H1 (cell line): ENCODE measurements around the gene GBA2. TPM values are rescaled to one million over a fixed set of nuclear protein-coding genes. Genes with fewer than 3 reads are reported as not detected.

Source experiments
- FOSL1 ChIP-seq: IDR thresholded peaks from 2 replicates; pipeline ENCODE4 v1.6.1; 2011; ENCODE audit warnings: mild to moderate bottlenecking, low read depth, low read length, moderate library complexity; ENCODE audit not compliant: insufficient read depth
- SIRT6 ChIP-seq: IDR thresholded peaks from one replicate; pipeline ENCODE4 v1.7.1; 2012; ENCODE audit warnings: low read length, inconsistent platforms
- polyA plus RNA-seq, 7 experiments: library from polyadenylated mRNA; depleted of rRNA in 3 of 7; stranded (reverse) in 5 of 7; unstranded in 2 of 7; fragments of >200 nt in 5 of 7; fragments of 200-250 nt in 2 of 7; gene quantifications; 1 replicate in 5 of 7; 2 replicates in 1 of 7; 4 replicates in 1 of 7; pipeline versions ENCODE4 v1.2.1 to v1.2.3, GENCODE V29; 2011 to 2013; ENCODE audit warnings: missing spikeins in 2 of 7, mixed read lengths in 2 of 7
- total RNA-seq: library from RNA; stranded (reverse); fragmentation: NEBNext Ultra II Directional; extraction: Animal tissue kit (Norgen Biotek cat#: 25700); gene quantifications from 2 replicates; pipeline ENCODE4 v1.2.1, GENCODE V29; 2021

The GBA2 gene
- total and polyA plus RNA-seq, 2 of the 8 experiments (the other 6 are each of a cell fraction or from before 2014, with no cell fraction given), result 64.2 to 71.9 TPM

DNA sequence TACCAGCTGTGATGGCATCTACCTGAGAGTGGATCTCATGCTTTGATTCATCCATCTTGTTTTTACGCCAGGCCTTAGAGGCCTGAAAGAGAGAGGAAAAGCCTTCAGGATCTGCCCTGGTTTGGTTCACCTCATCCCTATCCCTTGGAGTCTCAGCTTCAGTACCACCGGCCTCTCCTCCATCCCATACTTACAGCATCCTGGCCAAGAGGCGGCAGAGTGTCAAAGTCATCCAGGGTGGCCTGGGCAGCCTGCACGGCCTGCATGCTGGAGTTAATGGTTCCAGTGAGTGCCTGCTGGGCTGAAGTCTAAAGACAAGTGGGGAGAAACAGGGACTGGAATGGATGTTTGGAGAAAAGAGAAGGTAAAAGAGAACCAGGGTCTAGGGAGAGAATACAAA lies 29.5 kb downstream of the GBA2 start (continued):
- no peak for TF ChIP-seq FOSL1
- TF ChIP-seq SIRT6, result no peak
